H1 (cell line): Measurements from ENCODE around the gene PDLIM3. TPM values are rescaled to one million over a fixed set of nuclear protein-coding genes. Genes with fewer than 3 reads are reported as not detected.

Experiments
- CTCF ChIA-PET: fragments of 300-600 bp; sonication (Branson Sonifier 250); formaldehyde crosslinking; loops from one replicate; lab custom pipeline; 2021; ENCODE audit not compliant: partially characterized antibody; lab: Charles Lee
- POLR2A ChIA-PET: fragments of 300-600 bp; sonication (Branson Sonifier 250); formaldehyde crosslinking; loops from one replicate; lab custom pipeline; 2021; ENCODE audit warnings: inconsistent platforms; ENCODE audit not compliant: partially characterized antibody; lab: Charles Lee
- DNase-seq, 2 experiments: peaks; one replicate each; pipeline versions ENCODE4 v3.0.0 to v3.0.0-alpha.2; 2010 to 2022; ENCODE audit warnings: low spot score in 2 of 2, low read depth in 1 of 2, mixed read lengths in 1 of 2
- FAIRE-seq: peaks from 2 replicates; lab custom pipeline; 2011; peaks lifted over from hg19 to GRCh38; lab: Jason Lieb, UNC
- H2AFZ ChIP-seq: 2 replicates; pipeline ENCODE4 v1.8.1; 2012; ENCODE audit warnings: low read length, inconsistent platforms
- H2AK5ac ChIP-seq: 2 replicates; pipeline ENCODE4 v1.6.1; 2013; ENCODE audit warnings: low read depth, low read length
- H2BK120ac ChIP-seq: replicated peaks from 2 replicates; pipeline ENCODE3; 2013; ENCODE audit warnings: low read depth, low read length, inconsistent platforms
- H2BK12ac ChIP-seq: 2 replicates; pipeline ENCODE4 v1.6.1; 2013; ENCODE audit warnings: low read depth, low read length
- H2BK15ac ChIP-seq: 2 replicates; pipeline ENCODE4 v1.6.1; 2013; ENCODE audit warnings: low read length
- H2BK20ac ChIP-seq: 2 replicates; pipeline ENCODE4 v1.6.1; 2013; ENCODE audit warnings: low read length
- H2BK5ac ChIP-seq: 2 replicates; pipeline ENCODE4 v1.6.1; 2013; ENCODE audit warnings: low read depth, low read length
- H3K14ac ChIP-seq: 2 replicates; pipeline ENCODE4 v1.6.1; 2013; ENCODE audit warnings: inconsistent platforms; ENCODE audit not compliant: insufficient read length
- H3K18ac ChIP-seq: 2 replicates; pipeline ENCODE4 v1.6.1; 2013; ENCODE audit warnings: low read length; ENCODE audit errors: extremely low read depth
- H3K23ac ChIP-seq: 2 replicates; pipeline ENCODE4 v1.6.1; 2013; ENCODE audit warnings: inconsistent platforms; ENCODE audit not compliant: insufficient read length
- H3K23me2 ChIP-seq: 2 replicates; pipeline ENCODE4 v1.6.1; 2013; ENCODE audit warnings: low read depth, low read length
- H3K27ac ChIP-seq: 2 replicates; pipeline ENCODE4 v1.6.1; 2011; ENCODE audit warnings: low read depth, low read length, inconsistent platforms
- H3K27me3 ChIP-seq, 4 experiments: replicated peaks in 1 of 4; 1 replicate in 1 of 4; 2 replicates in 3 of 4; pipeline versions ENCODE4 v1.6.1 to v1.8.1; 2011 to 2013; ENCODE audit warnings: low read length in 3 of 4, mild to moderate bottlenecking in 3 of 4, inconsistent platforms in 2 of 4, mixed read lengths in 2 of 4, moderate library complexity in 1 of 4; ENCODE audit not compliant: control insufficient read depth in 3 of 4, insufficient read depth in 3 of 4; ENCODE audit errors: extremely low read depth in 1 of 4
- H3K36me3 ChIP-seq, 4 experiments: 2 replicates each; pipeline versions ENCODE4 v1.6.1 to v1.8.1; 2011 to 2013; ENCODE audit warnings: mild to moderate bottlenecking in 4 of 4, low read length in 3 of 4, moderate library complexity in 2 of 4, control low read depth in 1 of 4, inconsistent platforms in 1 of 4; ENCODE audit not compliant: insufficient read depth in 4 of 4, control insufficient read depth in 2 of 4
- H3K4ac ChIP-seq: replicated peaks from 2 replicates; pipeline ENCODE3; 2013; ENCODE audit warnings: low read length, low read depth, mixed read lengths, inconsistent platforms; ENCODE audit not compliant: insufficient read length
- H3K4me1 ChIP-seq, 4 experiments: replicated peaks in 1 of 4; 1 replicate in 1 of 4; 2 replicates in 3 of 4; pipeline versions ENCODE4 v1.6.1 to v1.8.1; 2011 to 2013; ENCODE audit warnings: low read length in 3 of 4, inconsistent platforms in 2 of 4, mixed read lengths in 1 of 4; ENCODE audit not compliant: insufficient read depth in 4 of 4, control insufficient read depth in 3 of 4
- H3K4me2 ChIP-seq, 2 experiments: 2 replicates each; pipeline versions ENCODE4 v1.6.1 to v1.8.1; 2011 to 2013; ENCODE audit warnings: low read depth in 2 of 2, low read length in 2 of 2, control low read depth in 1 of 2, inconsistent platforms in 1 of 2, mild to moderate bottlenecking in 1 of 2; ENCODE audit not compliant: insufficient read depth in 1 of 2
- H3K4me3 ChIP-seq, 4 experiments: fragments of 200-600, 300-600 bp in 1 of 4; sonication (generic), shearing (Covaris generic), sonication (Bioruptor Twin) in 1 of 4; 2 replicates each; pipeline versions ENCODE4 v1.5.1 to v1.8.1; 2011 to 2016; ENCODE audit warnings: low read length in 4 of 4, low read depth in 3 of 4, control low read depth in 2 of 4, inconsistent platforms in 2 of 4, mild to moderate bottlenecking in 2 of 4, mixed read lengths in 1 of 4, moderate library complexity in 1 of 4; ENCODE audit not compliant: insufficient read depth in 2 of 4; ENCODE audit errors: extremely low read depth in 1 of 4
- H3K56ac ChIP-seq: replicated peaks from 2 replicates; pipeline ENCODE3; 2013; ENCODE audit warnings: low read depth, mild to moderate bottlenecking, mixed read lengths, low read length, inconsistent platforms; ENCODE audit not compliant: insufficient read length
- H3K79me1 ChIP-seq: 2 replicates; pipeline ENCODE4 v1.6.1; 2013; ENCODE audit warnings: low read depth, low read length, control low read depth
- H3K79me2 ChIP-seq, 2 experiments: 2 replicates each; pipeline versions ENCODE4 v1.6.1 to v1.8.1; 2012 to 2013; ENCODE audit warnings: low read length in 2 of 2, mild to moderate bottlenecking in 2 of 2, inconsistent platforms in 1 of 2; ENCODE audit not compliant: insufficient read depth in 2 of 2, control insufficient read depth in 1 of 2
- H3K9ac ChIP-seq, 4 experiments: replicated peaks in 1 of 4; 1 replicate in 1 of 4; 2 replicates in 3 of 4; pipeline versions ENCODE4 v1.6.1 to v1.8.1; 2011 to 2013; ENCODE audit warnings: low read depth in 3 of 4, low read length in 3 of 4, control low read depth in 2 of 4, mild to moderate bottlenecking in 2 of 4, moderate library complexity in 2 of 4, inconsistent platforms in 1 of 4; ENCODE audit errors: extremely low read depth in 1 of 4
- H3K9me3 ChIP-seq, 2 experiments: 2 replicates each; pipeline versions ENCODE4 v1.6.1 to v1.8.1; 2012 to 2013; ENCODE audit warnings: mild to moderate bottlenecking in 2 of 2, moderate library complexity in 2 of 2, control low read depth in 1 of 2, inconsistent platforms in 1 of 2, low read depth in 1 of 2, low read length in 1 of 2, mixed read lengths in 1 of 2; ENCODE audit not compliant: insufficient read depth in 2 of 2
- H4K20me1 ChIP-seq, 2 experiments: replicated peaks in 1 of 2; 2 replicates each; pipeline versions ENCODE3 to v1.8.1; 2011 to 2013; ENCODE audit warnings: inconsistent platforms in 2 of 2, low read length in 2 of 2, mild to moderate bottlenecking in 1 of 2; ENCODE audit not compliant: insufficient read depth in 2 of 2, control insufficient read depth in 1 of 2
- H4K5ac ChIP-seq: 2 replicates; pipeline ENCODE4 v1.6.1; 2013; ENCODE audit warnings: low read length, low read depth, mixed read lengths, inconsistent platforms; ENCODE audit not compliant: insufficient read length
- H4K8ac ChIP-seq: 2 replicates; pipeline ENCODE4 v1.8.0; 2013; ENCODE audit warnings: mild to moderate bottlenecking, moderate library complexity, low read length, inconsistent platforms; ENCODE audit not compliant: insufficient read depth; ENCODE audit errors: extremely low read depth
- H4K91ac ChIP-seq: replicated peaks from 2 replicates; pipeline ENCODE3; 2013; ENCODE audit warnings: low read length, mixed read lengths, inconsistent platforms; ENCODE audit not compliant: insufficient read length
- CHD2 ChIP-seq: IDR thresholded peaks from 2 replicates; pipeline ENCODE4 v1.6.1; 2012; ENCODE audit warnings: low read length, improper control_type of control experiment
- FOSL1 ChIP-seq: IDR thresholded peaks from 2 replicates; pipeline ENCODE4 v1.6.1; 2011; ENCODE audit warnings: mild to moderate bottlenecking, low read depth, low read length, moderate library complexity; ENCODE audit not compliant: insufficient read depth
- GTF2F1 ChIP-seq: IDR thresholded peaks from 2 replicates; pipeline ENCODE4 v1.6.1; 2012; ENCODE audit warnings: low read depth, low read length, improper control_type of control experiment, borderline replicate concordance
- JUND ChIP-seq: IDR thresholded peaks from 2 replicates; pipeline ENCODE4 v1.6.1; 2011; ENCODE audit warnings: mild to moderate bottlenecking, improper control_type of control experiment, low read length
- MAFK ChIP-seq: IDR thresholded peaks from 2 replicates; pipeline ENCODE4 v1.6.1; 2012; ENCODE audit warnings: low read depth, mild to moderate bottlenecking, improper control_type of control experiment, low read length
- RNF2 ChIP-seq: fragments of 200-900, 300-1000 bp; sonication (generic); IDR thresholded peaks from 2 replicates; pipeline ENCODE4 v1.7.1; 2016; ENCODE audit warnings: borderline replicate concordance, low read depth, mild to moderate bottlenecking, antibody characterized with exemption, low read length; ENCODE audit not compliant: poor library complexity, severe bottlenecking; ENCODE audit errors: missing control alignments
- TAF1 ChIP-seq: IDR thresholded peaks from 2 replicates; pipeline ENCODE4 v1.6.1; 2011; ENCODE audit warnings: mild to moderate bottlenecking, low read depth, low read length
- TEAD4 ChIP-seq: IDR thresholded peaks from 2 replicates; pipeline ENCODE4 v1.6.1; 2012; ENCODE audit warnings: low read depth, low read length, inconsistent platforms, mixed read lengths
- ZNF274 ChIP-seq: IDR thresholded peaks from 2 replicates; pipeline ENCODE4 v1.7.0; 2012; ENCODE audit warnings: low read length, borderline replicate concordance; ENCODE audit errors: extremely low read depth
- WGBS, 2 experiments: shearing (Covaris generic) in 1 of 2; methylation state at CpG; one replicate each; pipeline versions ENCODE4 v1.1.6 to v1.1.7; 2013 to 2015; ENCODE audit warnings: low lambda C conversion rate in 2 of 2, mixed read lengths in 2 of 2, inconsistent platforms in 1 of 2, low coverage in 1 of 2, missing lambda C conversion rate in 1 of 2; ENCODE audit not compliant: insufficient replicate concordance in 2 of 2, insufficient coverage in 1 of 2, insufficient read length in 1 of 2; ENCODE audit errors: extremely low coverage in 1 of 2, missing lambda C conversion rate in 1 of 2; 5-methylcytosine and 5-hydroxymethylcytosine counted together
- polyA plus RNA-seq, 7 experiments: library from polyadenylated mRNA; depleted of rRNA in 3 of 7; stranded (reverse) in 5 of 7; unstranded in 2 of 7; fragments of >200 nt in 5 of 7; fragments of 200-250 nt in 2 of 7; gene quantifications; 1 replicate in 5 of 7; 2 replicates in 1 of 7; 4 replicates in 1 of 7; pipeline versions ENCODE4 v1.2.1 to v1.2.3, GENCODE V29; 2011 to 2013; ENCODE audit warnings: missing spikeins in 2 of 7, mixed read lengths in 2 of 7
- total RNA-seq: library from RNA; stranded (reverse); fragmentation: NEBNext Ultra II Directional; extraction: Animal tissue kit (Norgen Biotek cat#: 25700); gene quantifications from 2 replicates; pipeline ENCODE4 v1.2.1, GENCODE V29; 2021

Gene PDLIM3
- total and polyA plus RNA-seq, 2 of the 8 experiments (the other 6 are each of a cell fraction or from before 2014, with no cell fraction given) = 7.6 to 8.1 TPM

- CTCF ChIA-PET = interaction anchor here (0.6 kb wide), 1 partner anchor 87 kb away, joined by 4 read pairs; no protein-coding TSS in a partner anchor
- TF ChIP-seq FOSL1 (no peak), TAF1 (no peak), TEAD4 (no peak), CHD2 (no peak), RNF2 (no peak), JUND (no peak), ZNF274 (no peak), GTF2F1 (no peak), MAFK (no peak)
- TF ChIP-seq, all 59 proteins: peak for 0
- H2BK5ac ChIP-seq = no peak overlapping the region
- no peak overlapping the region for H2BK20ac ChIP-seq
- no peak overlapping the region for H2AFZ ChIP-seq
- H2BK120ac ChIP-seq = no peak overlapping the region
- H3K27me3 ChIP-seq = no peaks in the 10 kb centered on the region
- H3K23ac ChIP-seq = no peak overlapping the region
- H3K9me3 ChIP-seq = no peaks in the 10 kb centered on the region
- no peak overlapping the region for H4K8ac ChIP-seq
- H4K5ac ChIP-seq = no peak overlapping the region
- no peak overlapping the region for H3K56ac ChIP-seq
- H3K4me2 ChIP-seq = no peak overlapping the region
- no peak overlapping the region for H3K27ac ChIP-seq
- POLR2A ChIA-PET = no interaction called here
- H3K23me2 ChIP-seq = no peaks in the 10 kb centered on the region
- no peak for DNase-seq
- H3K79me2 ChIP-seq = no peaks in the 10 kb centered on the region
- no peak overlapping the region for H3K18ac ChIP-seq
- no peak overlapping the region for H3K4ac ChIP-seq
- no peak overlapping the region for H2BK15ac ChIP-seq
- H3K4me3 ChIP-seq = no peak overlapping the region
- no peak for FAIRE-seq
- no peak overlapping the region for H3K9ac ChIP-seq
- H3K36me3 ChIP-seq = no peaks in the 10 kb centered on the region
- whole genome bisulfite sequencing, 2 experiments = 84% methylated on average over 5 of the region's 5 CpGs; no CpG with 5 or more reads in 1 of the 2 experiments
- no peak overlapping the region for H4K91ac ChIP-seq
- no peaks in the 10 kb centered on the region for H3K79me1 ChIP-seq
- no peaks in the 10 kb centered on the region for H4K20me1 ChIP-seq
- no peak overlapping the region for H2BK12ac ChIP-seq
- no peak overlapping the region for H2AK5ac ChIP-seq
- H3K4me1 ChIP-seq = no peaks in the 10 kb centered on the region
- no peak overlapping the region for H3K14ac ChIP-seq
Measured at GRCh38 chr4:185524888-185525863, 10.1 kb downstream of the PDLIM3 start.
